HepG2 (cell line): ENCODE results near the gene MYO1C. TPM values are rescaled to one million over a fixed set of nuclear protein-coding genes. Genes with fewer than 3 reads are reported as not detected.

Experiments used
- ERF ChIP-seq: IDR thresholded peaks from 2 replicates; pipeline ENCODE4 v1.6.1; 2018; ENCODE audit warnings: missing biosample characterization, missing genetic modification reagents
- FOXK2 ChIP-seq: fragments of 450-650 bp; IDR thresholded peaks from 2 replicates; pipeline ENCODE4 v1.6.1; 2016
- HNF4G ChIP-seq, 2 experiments: sonication (generic) in 1 of 2; formaldehyde crosslinking in 1 of 2; IDR thresholded peaks; 2 replicates each; pipeline versions ENCODE4 v1.4.0 to v1.6.1; 2011 to 2020; ENCODE audit warnings: borderline replicate concordance in 2 of 2, low read depth in 2 of 2, mild to moderate bottlenecking in 2 of 2, low read length in 1 of 2, missing genetic modification reagents in 1 of 2, moderate library complexity in 1 of 2
- HNRNPK ChIP-seq: fragments of 200-400 bp; formaldehyde crosslinking; IDR thresholded peaks from 2 replicates; pipeline ENCODE4 v1.6.1; 2018; ENCODE audit warnings: low read length, low read depth, moderate library complexity, mild to moderate bottlenecking; ENCODE audit not compliant: poor library complexity, severe bottlenecking
- KDM1A ChIP-seq: IDR thresholded peaks from 2 replicates; pipeline ENCODE4 v1.6.1; 2016; ENCODE audit warnings: missing compliant biosample characterization
- KLF15 ChIP-seq: sonication (generic); formaldehyde crosslinking; IDR thresholded peaks from 2 replicates; pipeline ENCODE4 v1.8.1; 2023; ENCODE audit warnings: borderline replicate concordance, mild to moderate bottlenecking, inconsistent platforms, missing genetic modification reagents, mixed read lengths
- MAF1 ChIP-seq: sonication (generic); formaldehyde crosslinking; IDR thresholded peaks from 2 replicates; pipeline ENCODE4 v1.5.0; 2020; ENCODE audit warnings: missing genetic modification reagents, borderline replicate concordance
- MATR3 ChIP-seq: sonication (generic); formaldehyde crosslinking; IDR thresholded peaks from 2 replicates; pipeline ENCODE4 v1.4.0; 2020; ENCODE audit warnings: missing genetic modification reagents
- MXI1 ChIP-seq: IDR thresholded peaks from 3 replicates; pipeline ENCODE4 v1.6.1; 2012; ENCODE audit warnings: low read depth, low read length, inconsistent platforms, borderline replicate concordance
- POGK ChIP-seq: sonication (generic); formaldehyde crosslinking; conservative IDR thresholded peaks from 2 replicates; pipeline ENCODE4 v1.8.0; 2022; ENCODE audit warnings: mild to moderate bottlenecking, moderate library complexity, missing genetic modification reagents
- RBAK ChIP-seq: sonication (generic); formaldehyde crosslinking; IDR thresholded peaks from 2 replicates; pipeline ENCODE4 v1.5.1; 2020; ENCODE audit warnings: mild to moderate bottlenecking, missing genetic modification reagents
- RXRA ChIP-seq: sonication (generic); formaldehyde crosslinking; IDR thresholded peaks from 2 replicates; pipeline ENCODE4 v1.5.1; 2020; ENCODE audit warnings: missing genetic modification reagents
- SIN3A ChIP-seq: IDR thresholded peaks from 2 replicates; pipeline ENCODE4 v1.6.1; 2011; ENCODE audit warnings: low read depth, mild to moderate bottlenecking, control low read depth, low read length, borderline replicate concordance
- SP5 ChIP-seq: IDR thresholded peaks from 2 replicates; pipeline ENCODE4 v1.6.1; 2016; ENCODE audit warnings: low read depth, borderline replicate concordance
- TBL1XR1 ChIP-seq: fragments of 150-350 bp; IDR thresholded peaks from 2 replicates; pipeline ENCODE4 v1.6.1; 2014; ENCODE audit warnings: borderline replicate concordance, low read length; ENCODE audit not compliant: partially characterized antibody
- TEF ChIP-seq: sonication (generic); formaldehyde crosslinking; IDR thresholded peaks from 2 replicates; pipeline ENCODE4 v1.5.0; 2020; ENCODE audit warnings: missing genetic modification reagents
- THAP7 ChIP-seq: sonication (generic); formaldehyde crosslinking; IDR thresholded peaks from 2 replicates; pipeline ENCODE4 v1.8.1; 2023; ENCODE audit warnings: mild to moderate bottlenecking, missing genetic modification reagents
- ZFX ChIP-seq: sonication (generic); formaldehyde crosslinking; IDR thresholded peaks from 2 replicates; pipeline ENCODE4 v1.4.0; 2020; ENCODE audit warnings: mild to moderate bottlenecking, low read depth, missing genetic modification reagents, moderate library complexity
- ZNF441 ChIP-seq: sonication (generic); formaldehyde crosslinking; IDR thresholded peaks from 2 replicates; pipeline ENCODE4 v1.7.0; 2021; ENCODE audit warnings: missing genetic modification reagents, borderline replicate concordance
- ZNF543 ChIP-seq: sonication (generic); formaldehyde crosslinking; IDR thresholded peaks from 2 replicates; pipeline ENCODE4 v1.4.0; 2020; ENCODE audit warnings: mild to moderate bottlenecking, missing genetic modification reagents
- ZNF883 ChIP-seq: sonication (generic); formaldehyde crosslinking; IDR thresholded peaks from 2 replicates; pipeline ENCODE4 v1.5.1; 2020; ENCODE audit warnings: mild to moderate bottlenecking, missing genetic modification reagents; ENCODE audit errors: not compliant biosample characterization
- polyA plus RNA-seq, 8 experiments: library from polyadenylated mRNA; depleted of rRNA in 3 of 8; stranded (reverse) in 7 of 8; unstranded in 1 of 8; fragments of >200 nt; fragmentation: Illumina TruSeq in 4 of 8; extraction: Trizol in 4 of 8; gene quantifications; 2 replicates each; pipeline versions ENCODE4 v1.2.1 to v1.2.3, GENCODE V29; 2011 to 2016; ENCODE audit warnings: low read depth in 4 of 8, missing spikeins in 1 of 8, mixed read lengths in 1 of 8; ENCODE audit not compliant: insufficient read depth in 1 of 8
- total RNA-seq, 5 experiments: library from RNA; depleted of rRNA; stranded (reverse); fragments of >200 nt; fragmentation: Illumina TruSeq; extraction: Trizol; gene quantifications; 2 replicates each; pipeline ENCODE4 v1.2.3, GENCODE V29; 2016; ENCODE audit warnings: low read depth in 1 of 5
- TF ChIP-seq, protein P1 (sequence below): sonication (generic); formaldehyde crosslinking; conservative IDR thresholded peaks from 2 replicates; pipeline ENCODE4 v1.8.0; 2022; ENCODE audit warnings: missing genetic modification reagents
- TF ChIP-seq, protein P2 (sequence below): sonication (generic); formaldehyde crosslinking; IDR thresholded peaks from 2 replicates; pipeline ENCODE4 v1.4.0; 2020; ENCODE audit warnings: missing genetic modification reagents

The MYO1C gene
- total and polyA plus RNA-seq, 2 of the 13 experiments (the other 11 are each of a cell fraction or from before 2014, with no cell fraction given) = 22.7 to 40.8 TPM

DNA sequence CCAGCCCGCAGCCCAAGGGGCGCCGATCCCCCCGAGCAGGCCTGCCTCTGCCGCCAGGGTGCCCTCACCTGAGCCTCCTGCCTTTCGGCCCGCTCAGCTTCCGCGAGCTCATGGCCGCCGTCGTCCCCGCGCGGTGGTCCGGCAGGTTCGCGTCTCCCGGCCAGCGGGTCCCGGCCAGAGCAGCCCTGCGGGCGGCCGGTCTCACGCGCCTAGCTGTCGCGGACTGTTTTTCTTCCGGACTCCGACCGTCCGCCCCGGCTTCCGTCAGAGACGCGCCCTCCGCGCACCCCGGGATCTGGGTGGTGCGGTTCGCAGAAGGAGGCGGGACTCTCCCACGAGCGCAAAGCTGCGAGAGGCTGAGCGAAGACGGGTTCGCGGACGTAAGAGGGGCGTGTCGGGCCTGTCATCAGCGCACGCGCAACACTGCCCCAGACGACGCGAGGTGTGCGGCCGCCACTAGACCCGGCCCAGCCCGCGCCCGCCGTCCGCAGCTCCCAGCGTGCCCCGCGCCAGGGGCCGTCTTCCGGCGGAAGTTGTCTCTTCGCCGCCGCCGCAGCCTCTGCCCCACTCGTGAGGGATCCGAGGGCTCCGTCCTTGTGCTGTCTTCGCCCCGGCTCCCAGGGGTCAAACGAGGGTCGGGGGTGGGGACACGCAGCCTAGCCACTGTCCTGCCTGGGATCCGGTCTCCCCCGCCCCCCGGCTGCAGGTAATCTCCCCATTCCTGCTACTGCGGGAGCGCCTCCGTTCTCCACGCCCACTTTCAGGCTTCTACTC is 24.1 kb upstream of the MYO1C start, which contains the start of gene INPP5K (continued):
- TF ChIP-seq, protein P1, sequence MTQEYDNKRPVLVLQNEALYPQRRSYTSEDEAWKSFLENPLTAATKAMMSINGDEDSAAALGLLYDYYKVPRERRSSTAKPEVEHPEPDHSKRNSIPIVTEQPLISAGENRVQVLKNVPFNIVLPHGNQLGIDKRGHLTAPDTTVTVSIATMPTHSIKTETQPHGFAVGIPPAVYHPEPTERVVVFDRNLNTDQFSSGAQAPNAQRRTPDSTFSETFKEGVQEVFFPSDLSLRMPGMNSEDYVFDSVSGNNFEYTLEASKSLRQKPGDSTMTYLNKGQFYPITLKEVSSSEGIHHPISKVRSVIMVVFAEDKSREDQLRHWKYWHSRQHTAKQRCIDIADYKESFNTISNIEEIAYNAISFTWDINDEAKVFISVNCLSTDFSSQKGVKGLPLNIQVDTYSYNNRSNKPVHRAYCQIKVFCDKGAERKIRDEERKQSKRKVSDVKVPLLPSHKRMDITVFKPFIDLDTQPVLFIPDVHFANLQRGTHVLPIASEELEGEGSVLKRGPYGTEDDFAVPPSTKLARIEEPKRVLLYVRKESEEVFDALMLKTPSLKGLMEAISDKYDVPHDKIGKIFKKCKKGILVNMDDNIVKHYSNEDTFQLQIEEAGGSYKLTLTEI = no peak
- peak; percentile 99 for TF ChIP-seq THAP7 (CRISPR knock-in tag)
- no peak for TF ChIP-seq TEF (CRISPR knock-in tag)
- TF ChIP-seq KDM1A = no peak
- TF ChIP-seq ZNF883 (CRISPR knock-in tag) = no peak
- TF ChIP-seq SP5 (CRISPR knock-in tag) = peak; percentile 35; the same call in 1 of the 2 replicates
- TF ChIP-seq ERF (CRISPR knock-in tag) = peak; percentile 79; the same call in 1 of the 2 replicates
- TF ChIP-seq TBL1XR1 = peak; percentile 10
- no peak for TF ChIP-seq RBAK (CRISPR knock-in tag)
- no peak for TF ChIP-seq KLF15 (CRISPR knock-in tag)
- TF ChIP-seq MATR3 (CRISPR knock-in tag) = no peak
- peak; percentile 81 for TF ChIP-seq ZFX (CRISPR knock-in tag)
- TF ChIP-seq FOXK2 = peak; percentile 31; the same call in 1 of the 2 replicates
- TF ChIP-seq MAF1 (CRISPR knock-in tag) = no peak
- TF ChIP-seq, protein P2, sequence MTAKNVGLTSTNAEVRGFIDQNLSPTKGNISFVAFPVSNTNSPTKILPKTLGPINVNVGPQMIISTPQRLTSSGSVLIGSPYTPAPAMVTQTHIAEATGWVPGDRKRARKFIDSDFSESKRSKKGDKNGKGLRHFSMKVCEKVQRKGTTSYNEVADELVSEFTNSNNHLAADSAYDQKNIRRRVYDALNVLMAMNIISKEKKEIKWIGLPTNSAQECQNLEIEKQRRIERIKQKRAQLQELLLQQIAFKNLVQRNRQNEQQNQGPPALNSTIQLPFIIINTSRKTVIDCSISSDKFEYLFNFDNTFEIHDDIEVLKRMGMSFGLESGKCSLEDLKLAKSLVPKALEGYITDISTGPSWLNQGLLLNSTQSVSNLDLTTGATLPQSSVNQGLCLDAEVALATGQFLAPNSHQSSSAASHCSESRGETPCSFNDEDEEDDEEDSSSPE (CRISPR knock-in tag) = peak; percentile 90
- peak; percentile 8 for TF ChIP-seq HNRNPK
- peak; percentile 66; the same call in 1 of the 2 replicates for TF ChIP-seq POGK (CRISPR knock-in tag)
- no peak for TF ChIP-seq HNF4G (IDR thresholded peaks at IDR 0.05; ENCODE audit: borderline replicate concordance, low read depth, low read length)
- TF ChIP-seq HNF4G (CRISPR knock-in tag; IDR thresholded peaks at IDR 0.05; ENCODE audit: borderline replicate concordance, low read depth) = no peak; the same call in 1 of the 2 replicates
- peak; percentile 15; the same call in 1 of the 2 replicates for TF ChIP-seq RXRA (CRISPR knock-in tag)
- peak; percentile 60; the same call in 1 of the 2 replicates for TF ChIP-seq ZNF441 (CRISPR knock-in tag)
- TF ChIP-seq SIN3A = peak; percentile 92; the same call in 1 of the 2 replicates
- peak; percentile 97 for TF ChIP-seq MXI1
- TF ChIP-seq ZNF543 = no peak; the same call in 1 of the 2 replicates
